Measurements from ENCODE around the gene PLA2G2D.

Gene PLA2G2D, protein sequence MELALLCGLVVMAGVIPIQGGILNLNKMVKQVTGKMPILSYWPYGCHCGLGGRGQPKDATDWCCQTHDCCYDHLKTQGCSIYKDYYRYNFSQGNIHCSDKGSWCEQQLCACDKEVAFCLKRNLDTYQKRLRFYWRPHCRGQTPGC

DNA sequence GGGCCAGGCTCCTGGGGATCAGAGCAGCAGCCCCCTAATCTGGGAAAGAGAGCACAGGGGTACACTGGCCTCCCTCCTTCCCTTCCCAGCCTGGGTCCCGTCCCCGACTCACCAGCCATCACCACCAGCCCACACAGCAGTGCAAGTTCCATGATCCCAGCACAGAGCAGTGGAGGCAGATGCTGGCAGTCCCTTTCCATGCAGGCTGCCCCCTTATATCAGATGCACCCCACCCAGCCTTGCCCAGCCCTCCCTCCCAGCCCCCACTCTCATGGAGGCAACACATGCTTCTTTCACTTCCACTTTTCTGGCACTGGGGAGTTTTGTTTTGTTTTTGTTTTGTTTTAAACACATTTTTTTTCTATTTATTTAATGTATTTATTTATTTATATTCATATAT, at the start of gene PLA2G2D:
PLA2G2D (minus strand) TSS at position 190 of the 400 bp plus-strand sequence; CDS start at position 152, 38 bp downstream.
- DNase-seq (ENCODE audit: low read depth): no peak

- no peak for DNase-seq (ENCODE audit: low read depth)
Observed at GRCh38 chr1:20168564-20169491, 49.5 kb upstream of the PLA2G2D start.

- DNase-seq (ENCODE audit: low read depth): no peak
Observed at GRCh38 chr1:20167126-20167525, 47.8 kb upstream of the PLA2G2D start.

DNA sequence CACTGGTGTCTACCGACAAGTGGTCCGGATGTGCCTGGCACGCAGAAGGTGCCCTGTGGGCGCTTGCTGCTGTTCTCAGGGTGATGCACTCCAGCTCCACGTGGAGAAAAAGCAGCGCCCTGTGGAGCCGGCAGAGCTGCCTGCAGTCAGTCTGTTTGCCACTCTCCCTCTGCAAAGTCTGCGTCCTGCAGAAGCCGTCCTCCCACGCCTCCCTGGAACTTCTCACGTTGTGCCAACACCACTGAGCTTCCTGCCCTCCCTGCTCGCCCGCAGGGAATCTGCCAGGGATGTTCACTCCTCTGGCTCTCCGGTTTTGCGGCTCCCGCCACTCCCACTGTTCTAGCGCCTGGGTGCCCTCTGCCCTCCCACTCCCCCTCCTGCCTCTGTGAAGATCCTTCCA, 46.7 kb upstream of the PLA2G2D start:
- DNase-seq (ENCODE audit: low read depth): no peak

- DNase-seq (ENCODE audit: low read depth): no peak
Observed at GRCh38 chr1:20165522-20165951, 46.2 kb upstream of the PLA2G2D start.

DNA sequence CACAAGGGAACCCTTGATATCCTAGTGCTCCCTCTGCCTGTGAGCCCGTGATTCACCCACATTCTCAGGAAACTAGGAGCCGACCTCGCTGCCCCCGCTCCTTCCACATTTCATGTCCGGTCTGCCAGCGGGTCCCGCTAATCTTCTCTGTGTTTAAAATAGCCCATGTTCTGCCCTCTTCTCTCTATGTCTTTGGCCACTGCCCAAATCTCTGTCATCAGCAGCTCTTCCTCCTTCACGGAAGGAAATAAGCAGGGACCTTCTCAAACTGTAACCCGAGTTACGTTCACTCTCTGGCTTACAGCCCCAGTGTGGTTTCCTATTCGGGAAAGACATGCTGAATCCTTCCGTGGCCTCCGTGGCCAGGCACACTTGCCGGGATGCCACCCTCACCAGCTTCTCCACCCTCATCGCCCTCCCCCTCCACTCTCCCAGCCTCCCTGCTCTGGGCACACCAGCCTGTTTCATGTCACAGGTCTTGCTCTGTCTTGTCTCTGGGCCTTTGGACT, 45.4 kb upstream of the PLA2G2D start:
- DNase-seq (ENCODE audit: low read depth): no peak

- DNase-seq (ENCODE audit: low read depth): no peak
Observed at GRCh38 chr1:20160034-20160433, 40.7 kb upstream of the PLA2G2D start.

- DNase-seq (ENCODE audit: low read depth): no peak
Observed at GRCh38 chr1:20158358-20159070, 39.2 kb upstream of the PLA2G2D start.

DNA sequence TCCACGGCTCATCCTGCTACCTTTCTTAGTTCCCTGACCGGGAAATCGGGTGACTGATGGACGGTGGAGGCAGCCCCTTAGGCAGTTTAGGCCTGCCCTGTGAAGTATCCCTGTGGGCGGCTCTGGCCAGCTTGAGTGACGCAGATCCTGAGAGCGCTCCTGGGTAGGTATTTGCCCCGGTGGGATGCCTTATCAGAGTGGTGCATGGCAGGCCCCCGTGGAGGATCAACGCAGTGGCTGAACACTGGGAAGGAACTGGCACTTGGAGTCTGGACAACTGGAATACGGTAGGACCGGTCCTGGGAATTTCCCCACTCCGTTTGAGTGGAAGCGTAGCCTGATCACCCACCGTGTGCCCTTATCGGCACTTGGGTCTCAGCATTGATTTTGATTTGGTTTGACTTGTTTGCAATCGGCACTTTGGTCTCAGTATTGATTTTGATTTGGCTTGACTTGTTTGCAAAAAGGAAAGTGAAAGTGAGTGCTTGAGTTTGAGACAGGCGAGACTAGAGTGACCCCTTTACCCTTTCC, 35.0 kb upstream of the PLA2G2D start:
- DNase-seq (ENCODE audit: low read depth): no peak

DNA sequence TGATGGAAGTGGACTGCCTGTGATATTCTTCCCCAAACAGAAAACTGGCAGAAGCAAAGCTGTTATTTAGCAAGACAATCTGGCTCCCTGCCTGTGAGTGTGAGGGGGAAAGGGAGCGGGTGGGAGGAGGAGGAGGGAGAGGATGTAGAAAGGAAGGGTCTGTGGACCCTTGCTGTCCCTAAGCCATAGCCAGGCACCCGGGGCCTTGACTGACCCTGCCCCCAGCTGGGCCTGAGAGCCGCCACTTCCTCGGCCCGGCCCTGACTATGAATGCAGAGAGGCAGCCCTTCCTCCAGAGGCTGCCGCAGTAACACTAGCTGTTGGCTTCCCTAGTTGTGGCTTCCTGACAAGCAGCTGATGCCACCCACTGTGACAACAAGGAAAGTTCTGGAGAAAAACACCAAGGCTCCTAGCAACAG, 33.7 kb upstream of the PLA2G2D start:
- DNase-seq (ENCODE audit: low read depth): no peak

DNA sequence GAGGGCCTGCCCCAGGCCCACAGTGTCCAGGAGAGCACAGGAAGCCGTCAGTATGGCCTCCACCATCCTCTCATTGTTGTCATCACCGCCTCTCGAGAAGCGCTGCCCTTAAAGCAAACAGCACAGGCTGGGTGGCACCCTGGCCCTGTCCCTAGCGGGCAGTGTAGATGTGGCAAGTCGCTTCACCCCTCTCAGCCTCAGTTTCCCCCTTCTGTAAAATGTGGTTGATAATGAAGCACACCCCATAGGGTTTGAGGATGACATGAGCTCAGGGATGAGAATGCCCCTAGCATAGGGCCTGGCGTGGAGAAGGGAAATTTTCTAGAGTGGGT, 33.2 kb upstream of the PLA2G2D start:
- no peak for DNase-seq (ENCODE audit: low read depth)

DNA sequence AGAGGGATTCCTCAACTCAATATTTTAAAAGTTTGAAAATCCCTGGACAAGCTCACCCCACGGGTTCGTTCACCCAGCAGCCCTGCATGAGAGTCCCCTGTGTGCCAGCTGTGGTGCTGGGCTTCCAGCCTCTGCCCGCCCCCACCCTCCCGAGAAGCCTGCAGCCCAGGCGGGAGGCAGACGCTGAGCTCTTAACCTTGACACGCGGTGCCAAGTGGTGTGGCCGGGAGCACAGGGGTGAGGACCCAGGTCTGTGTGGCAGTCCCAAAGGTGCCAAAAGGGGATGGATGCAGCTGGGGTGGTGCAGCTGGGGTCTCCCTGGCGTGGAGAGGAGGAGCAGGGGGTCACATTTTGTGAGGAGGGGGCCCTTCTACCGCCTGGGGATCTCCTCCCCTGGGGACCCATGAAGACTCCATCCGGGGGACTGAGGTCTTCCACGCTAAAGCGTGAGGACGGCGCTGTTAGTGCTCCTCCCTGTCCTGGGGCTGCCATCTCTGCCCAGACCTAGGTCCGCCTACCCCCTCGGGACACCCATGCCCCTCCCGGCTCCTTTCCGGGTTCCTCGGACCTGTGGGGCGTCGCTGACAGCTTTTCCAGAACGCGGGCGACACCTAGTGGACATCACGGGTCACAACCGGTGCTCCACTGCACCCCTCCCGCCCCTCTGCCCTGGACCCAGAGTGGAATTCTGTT, 32.7 kb upstream of the PLA2G2D start:
- DNase-seq (ENCODE audit: low read depth): peak; percentile 36

DNA sequence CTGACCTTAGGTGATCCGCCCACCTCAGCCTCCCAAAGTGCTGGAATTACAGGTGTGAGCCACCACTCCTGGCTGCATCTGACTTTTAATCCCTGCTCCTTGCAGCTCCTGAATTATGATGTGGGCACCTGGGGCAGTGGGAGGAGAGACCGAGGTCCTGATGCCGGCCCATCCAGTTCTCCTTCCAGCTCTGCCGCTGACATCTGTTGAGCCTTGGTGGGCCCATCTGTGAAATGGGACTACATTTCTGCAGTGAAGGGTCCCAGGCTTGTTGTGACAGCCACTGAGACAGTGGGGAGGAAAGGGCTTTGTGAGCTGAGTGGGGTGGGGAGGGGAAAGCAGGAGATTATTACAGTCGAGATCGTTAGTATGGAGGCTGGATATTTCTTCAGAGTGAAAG, 31.6 kb upstream of the PLA2G2D start:
- no peak for DNase-seq (ENCODE audit: low read depth)

- DNase-seq (ENCODE audit: low read depth): no peak
Observed at GRCh38 chr1:20150326-20150705, 31.0 kb upstream of the PLA2G2D start.

DNA sequence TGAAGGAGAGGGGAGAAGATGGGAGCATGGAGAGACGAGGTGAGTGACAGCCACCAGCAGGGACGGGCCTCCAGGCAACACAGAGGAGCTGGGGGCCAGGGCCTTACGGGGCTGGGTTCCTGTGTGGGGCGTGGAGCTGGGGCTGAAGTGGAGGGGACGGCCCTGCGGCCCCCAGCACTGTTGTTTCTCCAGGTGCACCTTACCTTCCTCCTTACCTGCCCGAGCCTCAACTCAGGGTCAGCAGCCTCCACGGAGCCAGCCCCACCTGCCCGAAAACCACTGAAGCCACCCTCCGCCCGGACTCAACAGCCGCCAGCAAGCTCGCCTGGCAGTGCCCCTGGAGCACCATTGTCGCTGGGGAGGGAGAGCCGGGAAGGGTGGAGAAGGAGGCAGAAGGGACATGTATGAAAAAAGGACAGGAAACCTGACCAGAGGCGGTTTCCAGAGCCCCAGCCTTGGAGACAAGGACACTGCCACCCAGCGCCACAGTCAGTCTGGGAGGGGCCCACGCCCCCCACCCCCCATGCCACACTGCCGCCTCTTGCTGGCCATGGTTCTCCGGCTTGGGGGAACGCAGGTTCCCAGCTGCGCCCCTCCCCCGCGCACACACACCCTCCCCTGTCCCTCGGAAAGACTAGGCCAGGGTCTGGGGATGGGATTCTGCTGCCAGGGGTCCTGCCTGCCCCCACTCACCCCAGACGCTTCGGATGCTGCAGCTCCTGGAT, 30.4 kb upstream of the PLA2G2D start:
- no peak for DNase-seq (ENCODE audit: low read depth)

DNA sequence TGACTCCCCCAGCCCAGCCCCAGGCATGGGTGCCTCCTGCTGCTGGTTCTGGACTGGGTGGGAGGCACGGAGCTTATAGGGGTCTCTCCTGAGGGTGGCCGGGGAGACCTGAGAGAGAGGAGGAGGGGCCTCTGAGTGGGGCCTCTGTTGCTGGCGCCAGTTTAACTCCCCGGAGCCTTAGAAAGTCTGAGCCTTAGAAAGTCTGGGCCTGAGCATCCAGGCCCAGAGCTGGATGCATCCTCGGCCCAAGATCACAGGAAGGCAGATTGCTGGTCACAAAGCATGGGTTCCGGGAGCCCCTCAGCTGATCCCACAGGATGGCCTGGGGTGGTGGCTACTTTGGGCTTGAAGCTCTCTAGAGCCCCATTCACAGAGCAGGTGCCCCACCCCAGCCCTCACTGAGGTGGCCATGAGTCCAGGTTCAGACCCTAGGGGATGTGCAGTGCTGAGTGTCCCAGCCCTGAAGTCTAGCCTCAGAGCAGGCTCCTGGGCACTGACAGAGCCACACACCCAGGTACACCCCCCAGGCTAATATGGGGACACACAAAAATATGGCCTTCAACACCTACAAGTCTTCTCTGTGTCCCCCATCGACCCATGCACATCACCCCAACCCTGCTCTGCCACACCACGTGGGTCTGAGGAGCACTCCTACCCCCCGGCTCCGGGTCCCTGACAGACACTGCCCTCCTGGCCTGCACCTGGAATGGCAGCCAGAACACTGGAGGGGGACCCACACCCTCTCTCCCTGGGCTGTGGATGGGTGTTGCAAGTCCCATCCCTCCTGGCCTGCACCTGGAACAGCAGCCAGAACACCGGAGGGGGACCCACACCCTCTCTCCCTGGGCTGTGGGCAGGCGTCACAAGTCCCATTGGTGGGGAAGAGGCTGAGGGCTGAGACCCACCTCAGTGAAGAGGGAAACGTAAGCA, 29.5 kb upstream of the PLA2G2D start:
- no peak for DNase-seq (ENCODE audit: low read depth)

DNA sequence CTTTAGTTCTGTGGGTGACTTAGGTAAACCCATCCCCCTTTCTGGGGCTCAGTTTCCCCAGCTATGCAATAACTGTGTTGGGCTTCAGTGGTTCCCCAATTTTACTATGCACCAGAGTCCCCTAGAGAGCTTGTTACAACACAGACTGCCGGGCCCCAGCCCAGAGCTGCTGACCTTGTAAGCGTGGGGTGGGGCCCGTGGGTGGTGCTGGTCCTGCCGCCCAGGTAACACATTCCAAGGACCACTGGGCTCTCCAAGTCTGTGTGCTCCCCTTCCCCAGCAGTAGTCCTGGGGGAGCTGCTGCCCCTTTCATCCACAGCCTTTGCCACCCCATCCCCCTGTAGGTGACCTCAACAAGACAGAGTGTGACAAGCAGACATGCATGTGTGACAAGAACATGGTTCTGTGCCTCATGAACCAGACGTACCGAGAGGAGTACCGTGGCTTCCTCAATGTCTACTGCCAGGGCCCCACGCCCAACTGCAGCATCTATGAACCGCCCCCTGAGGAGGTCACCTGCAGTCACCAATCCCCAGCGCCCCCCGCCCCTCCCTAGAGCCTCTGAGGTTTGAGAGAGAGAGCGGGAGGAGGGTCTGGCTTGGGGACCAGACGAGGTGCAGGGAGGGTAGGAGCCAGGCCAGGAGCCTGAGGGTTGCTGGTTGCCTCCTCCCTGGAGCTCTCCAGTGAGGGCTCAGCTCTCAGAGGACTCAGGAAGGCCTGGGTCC, 28.7 kb upstream of the PLA2G2D start:
- no peak for DNase-seq (ENCODE audit: low read depth)

- no peak for DNase-seq (ENCODE audit: low read depth)
Observed at GRCh38 chr1:20143734-20144565, 24.6 kb upstream of the PLA2G2D start.

- no peak for DNase-seq (ENCODE audit: low read depth)
Observed at GRCh38 chr1:20143318-20143717, 24.0 kb upstream of the PLA2G2D start.
